Measurements from ENCODE around the gene RAB9A. TPM values are rescaled to one million over a fixed set of nuclear protein-coding genes. Genes with fewer than 3 reads are reported as not detected.
"Not testable (repeated sequence)": the region's sequence is repeated elsewhere in the genome, so short reads cannot be mapped to it uniquely, and the experiment has no call there.

Gene RAB9A
- total and polyA plus RNA-seq, 5 experiments from 2014 or later = 13.7 to 22.1 (median 15.6) TPM

- peaks cover 11 to 58% (median 37%) of the 10 kb centered on the region in 4 donors for H3K4me1 Mint-ChIP-seq
- DNase-seq = no peak
- POLR2A ChIA-PET = no interaction called here
- peaks cover 4 to 23% (median 4%) of the 10 kb centered on the region in 3 donors for H3K36me3 Mint-ChIP-seq
- ATAC-seq = no peak
- H3K27ac Mint-ChIP-seq = peak overlapping the region in 7 of 10 donors; percentile 7 to 40 (median 28)
- H3K9me3 Mint-ChIP-seq = no peaks in the 10 kb centered on the region
- H3K4me3 Mint-ChIP-seq = no peak overlapping the region
- H3K27me3 Mint-ChIP-seq = no peaks in the 10 kb centered on the region
Measured at GRCh38 chrX:13703589-13703988, 14.7 kb downstream of the RAB9A start.

GRCh38 chrX:13711141-13711540 lies 22.2 kb downstream of the RAB9A start:
- DNase-seq (no peak), ATAC-seq (no peak)
- Mint-ChIP-seq H3K4me3 (no peak overlapping the region), H3K4me1 (peaks cover 0 to 11% (median 9%) of the 10 kb centered on the region in 4 donors), H3K27me3 (no peaks in the 10 kb centered on the region), H3K36me3 (peaks cover 4 to 47% (median 4%) of the 10 kb centered on the region in 3 donors), H3K27ac (peak overlapping the region in 4 of 10 donors; percentile 24 to 65 (median 58)), H3K9me3 (no peaks in the 10 kb centered on the region)
- POLR2A ChIA-PET = interaction anchor here (2.4 kb wide), 1 partner anchor 23 kb away, joined by 9 read pairs; the partner anchor contains the start of genes OFD1 and TRAPPC2

- Mint-ChIP-seq H3K36me3 (peaks cover 0 to 47% (median 2%) of the 10 kb centered on the region in 3 donors), H3K4me3 (peak overlapping the region in 1 of 10 donors; percentile 15), H3K27me3 (no peaks in the 10 kb centered on the region), H3K9me3 (peaks cover 0 to 2% (median 0%) of the 10 kb centered on the region in 9 donors), H3K4me1 (peaks cover 5 to 39% (median 28%) of the 10 kb centered on the region in 4 donors), H3K27ac (peak overlapping the region in 5 of 10 donors; percentile 44 to 88 (median 65))
- ATAC-seq (no peak), DNase-seq (no peak)
- POLR2A ChIA-PET = no interaction called here
Measured at GRCh38 chrX:13716455-13716854, 27.5 kb downstream of the RAB9A start.

GRCh38 chrX:13716905-13717304 lies 28.0 kb downstream of the RAB9A start:
- Mint-ChIP-seq H3K4me1 (peaks cover 6 to 40% (median 24%) of the 10 kb centered on the region in 4 donors), H3K36me3 (peaks cover 0 to 45% (median 0%) of the 10 kb centered on the region in 3 donors), H3K27me3 (no peaks in the 10 kb centered on the region), H3K4me3 (peak overlapping the region in 8 of 10 donors; percentile 29 to 77 (median 48)), H3K9me3 (peaks cover 0 to 2% (median 0%) of the 10 kb centered on the region in 9 donors), H3K27ac (peak overlapping the region in 8 of 10 donors; percentile 24 to 93 (median 81))
- DNase-seq (peak in 6 of 10 donors; percentile 2 to 73 (median 28)), ATAC-seq (peak; percentile 79)
- POLR2A ChIA-PET = interaction anchor here (0.7 kb wide), 1 partner anchor 10 kb away, joined by 5 read pairs; no protein-coding TSS in a partner anchor

- peak overlapping the region in 3 of 10 donors; percentile 10 to 36 (median 16) for H3K4me3 Mint-ChIP-seq
- POLR2A ChIA-PET = interaction anchor here (0.9 to 2.7 kb wide), 2 partner anchors 17 to 28 kb away, joined by 3 to 21 read pairs; partner anchors contain the start of genes OFD1 and TRAPPC2
- peak overlapping the region; percentile 44 to 93 (median 72) for H3K27ac Mint-ChIP-seq
- H3K27me3 Mint-ChIP-seq = no peaks in the 10 kb centered on the region
- peaks cover 0 to 49% (median 0%) of the 10 kb centered on the region in 3 donors for H3K36me3 Mint-ChIP-seq
- DNase-seq = no peak
- H3K9me3 Mint-ChIP-seq = peaks cover 0 to 4% (median 0%) of the 10 kb centered on the region in 9 donors
- ATAC-seq = no peak
- H3K4me1 Mint-ChIP-seq = peaks cover 9 to 44% (median 27%) of the 10 kb centered on the region in 4 donors
Measured at GRCh38 chrX:13717700-13718472, 29.0 kb downstream of the RAB9A start.

- Mint-ChIP-seq H3K27me3 (no peaks in the 10 kb centered on the region), H3K27ac (peak overlapping the region; percentile 70 to 93 (median 88)), H3K4me1 (peaks cover 16 to 52% (median 37%) of the 10 kb centered on the region in 4 donors), H3K36me3 (peaks cover 0 to 51% (median 11%) of the 10 kb centered on the region in 3 donors), H3K9me3 (peaks cover 0 to 4% (median 0%) of the 10 kb centered on the region in 9 donors), H3K4me3 (peak overlapping the region in 9 of 10 donors; percentile 7 to 80 (median 31))
- ATAC-seq = peak; percentile 69 to 81
- POLR2A ChIA-PET = interaction anchor here (0.9 to 2.7 kb wide), 2 partner anchors 11 to 15 kb away, joined by 3 to 21 read pairs; partner anchors contain the start of genes OFD1 and TRAPPC2
- DNase-seq = peak in 5 of 10 donors; percentile 6 to 41 (median 18)
Measured at GRCh38 chrX:13719192-13719856, 30.4 kb downstream of the RAB9A start.

GRCh38 chrX:13721371-13721770 lies 32.4 kb downstream of the RAB9A start:
- H3K9me3 Mint-ChIP-seq = peaks cover 0 to 10% (median 0%) of the 10 kb centered on the region in 9 donors
- H3K4me3 Mint-ChIP-seq = no peak overlapping the region
- H3K27me3 Mint-ChIP-seq = no peaks in the 10 kb centered on the region
- POLR2A ChIA-PET = interaction anchor here (0.7 to 1.6 kb wide), 5 partner anchors 13 to 771 kb away, joined by 3 to 11 read pairs (median 5); partner anchors contain the start of genes OFD1, RAB9A and TRAPPC2
- ATAC-seq (no peak), DNase-seq (no peak)
- peak overlapping the region in 7 of 10 donors; percentile 25 to 84 (median 69) for H3K27ac Mint-ChIP-seq
- H3K4me1 Mint-ChIP-seq = peaks cover 20 to 70% (median 53%) of the 10 kb centered on the region in 4 donors
- H3K36me3 Mint-ChIP-seq = peaks cover 3 to 37% (median 19%) of the 10 kb centered on the region in 3 donors

GRCh38 chrX:13721819-13722519 lies 33.0 kb downstream of the RAB9A start:
- ATAC-seq (no peak), DNase-seq (no peak)
- H3K9me3 Mint-ChIP-seq = peaks cover 0 to 16% (median 0%) of the 10 kb centered on the region in 9 donors
- no peaks in the 10 kb centered on the region for H3K27me3 Mint-ChIP-seq
- H3K27ac Mint-ChIP-seq = peak overlapping the region; percentile 31 to 86 (median 70)
- POLR2A ChIA-PET = interaction anchor here (0.7 to 1.6 kb wide), 6 partner anchors 13 to 771 kb away, joined by 3 to 11 read pairs (median 6); partner anchors contain the start of genes OFD1, RAB9A and TRAPPC2
- H3K4me3 Mint-ChIP-seq = peak overlapping the region in 1 of 10 donors; percentile 19
- peaks cover 24 to 73% (median 56%) of the 10 kb centered on the region in 4 donors for H3K4me1 Mint-ChIP-seq
- peaks cover 3 to 38% (median 24%) of the 10 kb centered on the region in 3 donors for H3K36me3 Mint-ChIP-seq

- peak in 1 of 2 donors; percentile 25 for ATAC-seq
- H3K27me3 Mint-ChIP-seq = not testable (repeated sequence)
- Mint-ChIP-seq H3K4me1 (peaks cover 23 to 79% (median 55%) of the 10 kb centered on the region in 4 donors), H3K27ac (peak overlapping the region in 9 of 10 donors; percentile 31 to 89 (median 74)), H3K36me3 (peaks cover 23 to 56% (median 29%) of the 10 kb centered on the region in 3 donors), H3K9me3 (peaks cover 0 to 34% (median 0%) of the 10 kb centered on the region in 9 donors), H3K4me3 (peak overlapping the region in 8 of 10 donors; percentile 13 to 62 (median 38))
- peak in 8 of 10 donors; percentile 14 to 64 (median 37) for DNase-seq
- POLR2A ChIA-PET = interaction anchor here (0.6 to 2.7 kb wide), 4 partner anchors 9 to 36 kb away, joined by 3 to 35 read pairs (median 6); partner anchors contain the start of genes OFD1, RAB9A and TRAPPC2
Measured at GRCh38 chrX:13724878-13725277, 36.0 kb downstream of the RAB9A start.

- H3K27ac Mint-ChIP-seq = peak overlapping the region in 6 of 10 donors; percentile 33 to 89 (median 72)
- DNase-seq, ATAC-seq, POLR2A ChIA-PET, H3K27me3 Mint-ChIP-seq: not testable (repeated sequence)
- peak overlapping the region in 1 of 10 donors; percentile 17 for H3K4me3 Mint-ChIP-seq
- H3K9me3 Mint-ChIP-seq = peaks cover 0 to 39% (median 0%) of the 10 kb centered on the region in 9 donors
- peaks cover 23 to 87% (median 57%) of the 10 kb centered on the region in 4 donors for H3K4me1 Mint-ChIP-seq
- H3K36me3 Mint-ChIP-seq = peaks cover 29 to 48% (median 29%) of the 10 kb centered on the region in 3 donors
Measured at GRCh38 chrX:13726583-13726982, 37.7 kb downstream of the RAB9A start.

- DNase-seq, POLR2A ChIA-PET, H3K27me3 Mint-ChIP-seq, ATAC-seq: not testable (repeated sequence)
- peak overlapping the region in 1 of 10 donors; percentile 21 for H3K4me3 Mint-ChIP-seq
- peaks cover 26 to 45% (median 29%) of the 10 kb centered on the region in 3 donors for H3K36me3 Mint-ChIP-seq
- H3K4me1 Mint-ChIP-seq = peaks cover 24 to 88% (median 58%) of the 10 kb centered on the region in 4 donors
- H3K27ac Mint-ChIP-seq = peak overlapping the region in 2 of 10 donors; percentile 37 to 71
- peaks cover 0 to 49% (median 0%) of the 10 kb centered on the region in 9 donors for H3K9me3 Mint-ChIP-seq
Measured at GRCh38 chrX:13730523-13730922, 41.6 kb downstream of the RAB9A start.

Measured in naive thymus-derived CD8-positive, alpha-beta T cell (primary cell).